PC-3 (cell line): ENCODE measurements around the gene TMTC2. TPM values are rescaled to one million over a fixed set of nuclear protein-coding genes. Genes with fewer than 3 reads are reported as not detected.
A peak's percentile ranks its signal among the peaks of the same experiment; 100 is the strongest.

Experiments
- ATAC-seq: fragments of 200-7000 bp; cut with Tn5 transposase; 2 replicates; pipeline ENCODE4 v1.9.1; 2020; ENCODE audit warnings: mild to moderate bottlenecking, moderate library complexity
- BruUV-seq: library from RNA; stranded (reverse); fragments of 400-500 nt; replicated peaks from 2 replicates; lab custom pipeline; 2021; lab: Mats Ljungman, UMichigan
- CTCF ChIA-PET: fragments of 300-600 bp; sonication (Branson Sonifier 250); formaldehyde crosslinking; loops from one replicate; lab custom pipeline; 2022; ENCODE audit warnings: antibody characterized with exemption; lab: Charles Lee
- POLR2A ChIA-PET: fragments of 300-600 bp; sonication (Branson Sonifier 250); formaldehyde crosslinking; loops from one replicate; lab custom pipeline; 2022; ENCODE audit warnings: antibody characterized with exemption; ENCODE audit not compliant: unreplicated experiment; lab: Charles Lee
- DNase-seq: peaks from one replicate; pipeline ENCODE4 v3.0.0-alpha.2; 2015
- H2AFZ ChIP-seq: fragments of 300-600 bp; sonication (generic); 2 replicates; pipeline ENCODE4 v1.6.0; 2016; ENCODE audit warnings: antibody characterized with exemption, low read length
- H3F3A ChIP-seq: fragments of 300-600 bp; sonication (generic); one replicate; pipeline ENCODE4 v1.6.0; 2017; ENCODE audit warnings: antibody characterized with exemption, low read length, control low read depth, mild to moderate bottlenecking; ENCODE audit not compliant: unreplicated experiment
- H3K27ac ChIP-seq: fragments of 300-600 bp; sonication (generic); 2 replicates; pipeline ENCODE4 v1.5.1; 2016; ENCODE audit warnings: mild to moderate bottlenecking, low read length
- H3K27me3 ChIP-seq: fragments of 300-600 bp; sonication (generic); 2 replicates; pipeline ENCODE4 v1.6.1; 2016; ENCODE audit warnings: low read length, mixed read lengths
- H3K36me3 ChIP-seq: fragments of 300-600 bp; sonication (generic); 2 replicates; pipeline ENCODE4 v1.6.1; 2016; ENCODE audit warnings: low read depth, mixed run types, low read length, mixed read lengths
- H3K4me1 ChIP-seq: fragments of 300-600 bp; sonication (generic); 2 replicates; pipeline ENCODE4 v1.5.1; 2016; ENCODE audit warnings: low read length; ENCODE audit not compliant: insufficient read depth
- H3K4me2 ChIP-seq: fragments of 300-600 bp; sonication (generic); 2 replicates; pipeline ENCODE4 v1.6.0; 2016; ENCODE audit warnings: low read length
- H3K4me3 ChIP-seq: fragments of 300-600 bp; sonication (generic); 2 replicates; pipeline ENCODE4 v1.5.1; 2016; ENCODE audit warnings: mild to moderate bottlenecking, low read length, mixed read lengths
- H3K79me2 ChIP-seq: fragments of 300-600 bp; sonication (generic); 2 replicates; pipeline ENCODE4 v1.6.1; 2017; ENCODE audit warnings: low read length, mixed read lengths
- H3K9ac ChIP-seq: fragments of 300-600 bp; sonication (generic); 2 replicates; pipeline ENCODE4 v1.6.0; 2016; ENCODE audit warnings: mild to moderate bottlenecking, low read length
- H3K9me2 ChIP-seq: fragments of 300-600 bp; sonication (generic); replicated peaks from 2 replicates; pipeline ENCODE4 v1.6.1; 2016; ENCODE audit warnings: mixed run types, low read length, mixed read lengths
- H3K9me3 ChIP-seq: fragments of 300-600 bp; sonication (generic); 2 replicates; pipeline ENCODE4 v1.6.1; 2016; ENCODE audit warnings: low read length, mixed read lengths
- H4K20me1 ChIP-seq: fragments of 300-600 bp; sonication (generic); 2 replicates; pipeline ENCODE4 v1.6.1; 2016; ENCODE audit warnings: low read length, mixed read lengths
- CTCF ChIP-seq: fragments of 300-600 bp; sonication (generic); conservative IDR thresholded peaks from 2 replicates; pipeline ENCODE4 v1.5.1; 2017; ENCODE audit warnings: antibody characterized with exemption, low read depth, mild to moderate bottlenecking, low read length
- EZH2 ChIP-seq: fragments of 300-600 bp; sonication (generic); IDR thresholded peaks from one replicate; pipeline ENCODE4 v1.6.1; 2017; ENCODE audit warnings: antibody characterized with exemption, mild to moderate bottlenecking, low read length; ENCODE audit not compliant: unreplicated experiment
- EZH2phosphoT487 ChIP-seq: fragments of 300-600 bp; sonication (generic); IDR thresholded peaks from 2 replicates; pipeline ENCODE4 v1.6.1; 2018; ENCODE audit warnings: mild to moderate bottlenecking, antibody characterized with exemption, low read length, borderline replicate concordance
- intact Hi-C: fragments of 100-400 bp; cut with micrococcal nuclease; formaldehyde crosslinking; loops from 2 replicates; pipeline ENCODE4 v1.9.0; 2023
- total RNA-seq: library from RNA; depleted of rRNA; stranded (reverse); fragments of >200 nt; gene quantifications from 2 replicates; pipeline ENCODE4 v1.2.3, GENCODE V29; 2014

The TMTC2 gene
- total RNA-seq, 1 experiment from 2014 or later = 10.7 TPM

GRCh38 chr12:83016218-83016835 lies 329.6 kb downstream of the TMTC2 start:
- no peaks in the 10 kb centered on the region for H3F3A ChIP-seq
- POLR2A ChIA-PET = no interaction called here
- peaks cover 19% of the 10 kb centered on the region for H3K4me1 ChIP-seq
- no peaks in the 10 kb centered on the region for H3K9me3 ChIP-seq
- DNase-seq (peak; percentile 93), ATAC-seq (peak; percentile 97)
- H3K36me3 ChIP-seq = no peaks in the 10 kb centered on the region
- intact Hi-C loops = loop anchor here (1.0 to 10.0 kb wide), 3 partner anchors 205 to 1486 kb away; no protein-coding TSS in a partner anchor
- peak overlapping the region; percentile 61; the same call in 1 of the 2 replicates for H3K4me3 ChIP-seq
- H3K79me2 ChIP-seq = no peaks in the 10 kb centered on the region
- peak overlapping the region; percentile 79 for H3K4me2 ChIP-seq
- peak overlapping the region; percentile 40; the same call in 1 of the 2 replicates for H2AFZ ChIP-seq
- H4K20me1 ChIP-seq = no peaks in the 10 kb centered on the region
- peak overlapping the region; percentile 20; the same call in 1 of the 2 replicates for H3K27ac ChIP-seq
- no peaks in the 10 kb centered on the region for H3K9me2 ChIP-seq
- no peaks in the 10 kb centered on the region for H3K27me3 ChIP-seq
- no peak overlapping the region for H3K9ac ChIP-seq
- no peak for TF ChIP-seq EZH2
- TF ChIP-seq CTCF = no peak
- TF ChIP-seq EZH2phosphoT487 = no peak
- CTCF ChIA-PET = no interaction called here
- no TSS peak for BruUV-seq

- Histone ChIP-seq H3K27me3 (no peaks in the 10 kb centered on the region), H3K9ac (no peak overlapping the region), H3K79me2 (no peaks in the 10 kb centered on the region), H3F3A (no peaks in the 10 kb centered on the region), H3K4me1 (peaks cover 19% of the 10 kb centered on the region), H4K20me1 (no peaks in the 10 kb centered on the region), H3K27ac (no peak overlapping the region), H3K36me3 (no peaks in the 10 kb centered on the region), H3K4me2 (no peak overlapping the region), H3K9me3 (no peaks in the 10 kb centered on the region), H3K4me3 (no peak overlapping the region), H3K9me2 (no peaks in the 10 kb centered on the region), H2AFZ (no peak overlapping the region)
- BruUV-seq = no TSS peak
- CTCF ChIA-PET = no interaction called here
- intact Hi-C loops = loop anchor here (1.0 to 10.0 kb wide), 3 partner anchors 204 to 1485 kb away; no protein-coding TSS in a partner anchor
- TF ChIP-seq EZH2 (no peak), CTCF (no peak)
- no peak for DNase-seq
- no peak for ATAC-seq
- POLR2A ChIA-PET = no interaction called here
Observed at GRCh38 chr12:83016991-83017390, 330.3 kb downstream of the TMTC2 start.

- H3K9ac ChIP-seq = no peak overlapping the region
- no TSS peak for BruUV-seq
- H2AFZ ChIP-seq = no peak overlapping the region
- no peaks in the 10 kb centered on the region for H3K9me3 ChIP-seq
- H3K79me2 ChIP-seq = no peaks in the 10 kb centered on the region
- intact Hi-C loops = loop anchor here (5.0 to 10.0 kb wide), 2 partner anchors 417 to 1484 kb away; no protein-coding TSS in a partner anchor
- peaks cover 19% of the 10 kb centered on the region for H3K4me1 ChIP-seq
- no peaks in the 10 kb centered on the region for H3F3A ChIP-seq
- POLR2A ChIA-PET = no interaction called here
- H3K27me3 ChIP-seq = no peaks in the 10 kb centered on the region
- H3K27ac ChIP-seq = no peak overlapping the region
- TF ChIP-seq EZH2phosphoT487 (no peak), CTCF (no peak), EZH2 (no peak)
- H3K4me3 ChIP-seq = no peak overlapping the region
- H3K4me2 ChIP-seq = no peak overlapping the region
- H4K20me1 ChIP-seq = no peaks in the 10 kb centered on the region
- DNase-seq (no peak), ATAC-seq (no peak)
- H3K36me3 ChIP-seq = no peaks in the 10 kb centered on the region
- CTCF ChIA-PET = no interaction called here
- H3K9me2 ChIP-seq = no peaks in the 10 kb centered on the region
Observed at GRCh38 chr12:83018088-83018487, 331.4 kb downstream of the TMTC2 start.
